HFFc6 (cell line): ENCODE measurements around the gene PRMT7. TPM values are rescaled to one million over a fixed set of nuclear protein-coding genes. Genes with fewer than 3 reads are reported as not detected.

Experiments used
- DNase-seq: peaks from one replicate; pipeline ENCODE4 v3.0.0-alpha.2; 2018
- H3K27ac Mint-ChIP-seq: 2 replicates; pipeline ENCODE4 v1.8.0; 2020; ENCODE audit warnings: mild to moderate bottlenecking, mixed read lengths
- H3K27me3 Mint-ChIP-seq: 2 replicates; pipeline ENCODE4 v1.8.0; 2021; ENCODE audit warnings: mild to moderate bottlenecking, moderate library complexity, mixed read lengths; ENCODE audit not compliant: insufficient read depth
- H3K36me3 Mint-ChIP-seq: 2 replicates; pipeline ENCODE4 v1.8.0; 2021; ENCODE audit warnings: low read depth, mixed read lengths
- H3K4me1 Mint-ChIP-seq: 2 replicates; pipeline ENCODE4 v1.8.0; 2020; ENCODE audit warnings: low read depth, mixed read lengths
- H3K4me3 Mint-ChIP-seq: 2 replicates; pipeline ENCODE4 v1.8.0; 2020; ENCODE audit warnings: mild to moderate bottlenecking, moderate library complexity, mixed read lengths
- H3K9me3 Mint-ChIP-seq: 2 replicates; pipeline ENCODE4 v1.8.0; 2020; ENCODE audit warnings: mild to moderate bottlenecking, mixed read lengths
- total RNA-seq, 6 experiments: library from RNA; stranded (reverse); fragmentation: NEBNext Ultra II Directional; extraction: Animal tissue kit (Norgen Biotek cat#: 25700); gene quantifications; 2 replicates in 1 of 6; 3 replicates in 5 of 6; pipeline ENCODE4 v1.2.3, GENCODE V29; 2021
- TF ChIP-seq, protein P1 (sequence below): fragments of 200-600 bp; sonication (generic); IDR thresholded peaks from 2 replicates; pipeline ENCODE4 v1.5.0; 2021; ENCODE audit warnings: antibody characterized with exemption, mild to moderate bottlenecking

Gene PRMT7
- total RNA-seq, 6 experiments from 2014 or later: 32.1 to 37.7 (median 36.4) TPM

DNA sequence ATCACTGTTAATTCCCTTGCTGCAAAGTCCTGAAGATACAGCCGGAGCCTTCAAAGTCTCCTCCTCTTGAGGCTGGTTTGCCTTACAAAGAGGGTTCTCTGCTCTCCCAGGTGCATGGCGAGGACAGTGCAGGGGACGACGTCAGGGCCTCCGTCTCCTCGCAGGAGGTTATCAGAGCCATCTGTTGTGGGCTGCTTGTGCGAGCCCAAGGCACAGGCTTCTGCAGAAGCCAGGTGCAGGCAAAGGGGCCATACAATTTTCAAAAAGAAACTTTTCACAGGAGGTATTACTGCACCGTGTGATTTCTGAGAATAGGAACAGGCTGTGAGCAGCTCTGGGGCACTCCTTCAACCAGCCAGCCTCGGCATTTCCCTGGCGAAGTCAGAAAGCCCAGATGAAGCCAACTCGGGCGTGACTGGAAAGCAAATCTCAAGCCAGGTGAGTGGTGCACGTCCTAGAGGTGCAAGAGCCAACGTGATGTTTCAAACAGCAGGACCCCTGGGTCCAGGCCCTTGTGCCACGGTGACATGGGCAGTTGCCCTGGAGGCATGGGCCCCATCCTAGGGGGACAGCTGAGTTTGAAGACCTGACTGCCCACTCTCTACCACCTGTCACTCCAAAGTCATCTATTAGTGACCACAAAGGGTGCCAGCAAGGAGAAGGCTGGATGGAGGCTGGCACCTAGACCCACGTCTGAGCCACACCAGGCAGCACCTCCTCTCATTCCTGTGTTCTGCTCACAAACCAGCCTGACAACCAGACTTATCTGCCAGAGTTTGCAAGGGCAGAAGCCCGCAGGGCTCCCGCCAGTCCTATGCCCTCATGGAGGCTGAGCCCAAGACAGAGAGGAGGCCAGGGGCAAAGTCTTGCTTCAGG is 68.9 kb downstream of the PRMT7 start:
- no peak for DNase-seq
- Mint-ChIP-seq H3K36me3 (no peaks in the 10 kb centered on the region), H3K4me1 (no peaks in the 10 kb centered on the region), H3K4me3 (no peak overlapping the region), H3K27ac (no peak overlapping the region), H3K9me3 (no peaks in the 10 kb centered on the region), H3K27me3 (peaks cover 32% of the 10 kb centered on the region)
- TF ChIP-seq, protein P1, sequence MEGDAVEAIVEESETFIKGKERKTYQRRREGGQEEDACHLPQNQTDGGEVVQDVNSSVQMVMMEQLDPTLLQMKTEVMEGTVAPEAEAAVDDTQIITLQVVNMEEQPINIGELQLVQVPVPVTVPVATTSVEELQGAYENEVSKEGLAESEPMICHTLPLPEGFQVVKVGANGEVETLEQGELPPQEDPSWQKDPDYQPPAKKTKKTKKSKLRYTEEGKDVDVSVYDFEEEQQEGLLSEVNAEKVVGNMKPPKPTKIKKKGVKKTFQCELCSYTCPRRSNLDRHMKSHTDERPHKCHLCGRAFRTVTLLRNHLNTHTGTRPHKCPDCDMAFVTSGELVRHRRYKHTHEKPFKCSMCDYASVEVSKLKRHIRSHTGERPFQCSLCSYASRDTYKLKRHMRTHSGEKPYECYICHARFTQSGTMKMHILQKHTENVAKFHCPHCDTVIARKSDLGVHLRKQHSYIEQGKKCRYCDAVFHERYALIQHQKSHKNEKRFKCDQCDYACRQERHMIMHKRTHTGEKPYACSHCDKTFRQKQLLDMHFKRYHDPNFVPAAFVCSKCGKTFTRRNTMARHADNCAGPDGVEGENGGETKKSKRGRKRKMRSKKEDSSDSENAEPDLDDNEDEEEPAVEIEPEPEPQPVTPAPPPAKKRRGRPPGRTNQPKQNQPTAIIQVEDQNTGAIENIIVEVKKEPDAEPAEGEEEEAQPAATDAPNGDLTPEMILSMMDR: no peak

DNA sequence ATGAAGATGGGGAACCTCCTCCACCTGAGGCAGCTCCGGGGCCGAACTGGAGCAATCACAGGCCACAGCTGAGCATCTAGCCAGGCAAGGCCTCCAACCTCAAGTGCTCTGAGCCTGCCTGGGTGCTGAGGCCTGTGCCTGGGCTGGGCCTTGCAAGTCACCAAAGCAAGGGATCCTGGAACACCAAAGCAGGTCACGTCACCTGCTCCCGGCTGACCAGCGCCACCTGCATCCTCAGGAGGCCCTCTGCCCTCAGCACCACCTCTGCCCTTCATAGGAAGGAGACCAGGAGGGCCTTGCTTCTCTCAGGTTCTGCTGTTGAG is 69.5 kb downstream of the PRMT7 start:
- Mint-ChIP-seq H3K4me3 (no peak overlapping the region), H3K27ac (no peak overlapping the region)

DNA sequence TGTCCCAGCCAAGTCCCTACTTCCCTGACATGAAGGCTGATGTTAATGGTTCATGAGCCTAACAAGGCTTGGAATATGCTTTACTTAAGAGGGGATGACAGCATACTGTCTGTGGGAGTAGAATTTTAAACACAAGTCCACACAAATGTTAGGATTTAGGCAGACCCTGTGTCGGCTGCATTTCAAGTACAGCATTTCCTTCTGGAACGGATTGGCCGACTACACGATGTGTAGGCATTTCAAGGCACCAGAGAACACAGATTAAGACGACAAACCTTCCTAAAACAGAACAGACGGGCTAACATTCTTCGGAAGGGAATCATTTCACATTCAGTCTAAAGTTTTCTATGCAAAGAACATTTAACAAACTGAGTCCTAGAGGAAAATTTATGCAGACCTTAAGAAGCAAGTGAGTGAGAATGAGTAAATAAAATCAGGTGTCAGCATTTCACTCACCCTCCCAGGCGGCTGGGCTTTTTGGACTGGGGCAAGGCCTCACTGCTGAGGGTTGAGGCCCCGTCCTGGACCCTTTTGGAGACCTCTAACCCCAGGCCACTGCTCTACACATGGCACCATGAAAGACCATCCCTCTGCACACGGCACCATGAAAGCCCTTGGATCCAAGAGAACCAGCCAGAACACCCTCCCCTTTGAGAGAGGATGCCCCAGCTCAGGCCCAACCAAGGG is 70.0 kb downstream of the PRMT7 start:
- no peaks in the 10 kb centered on the region for H3K36me3 Mint-ChIP-seq
- H3K4me3 Mint-ChIP-seq: no peak overlapping the region
- H3K4me1 Mint-ChIP-seq: no peaks in the 10 kb centered on the region
- TF ChIP-seq, protein P1: no peak
- no peak for DNase-seq
- no peaks in the 10 kb centered on the region for H3K9me3 Mint-ChIP-seq
- no peak overlapping the region for H3K27ac Mint-ChIP-seq
- H3K27me3 Mint-ChIP-seq: peaks cover 36% of the 10 kb centered on the region

More for the DNA sequence above, 69.5 kb downstream of the PRMT7 start:
- TF ChIP-seq, protein P1: no peak
- no peaks in the 10 kb centered on the region for H3K9me3 Mint-ChIP-seq
- H3K36me3 Mint-ChIP-seq: no peaks in the 10 kb centered on the region
- no peak for DNase-seq
- peaks cover 34% of the 10 kb centered on the region for H3K27me3 Mint-ChIP-seq
- H3K4me1 Mint-ChIP-seq: no peaks in the 10 kb centered on the region

DNA sequence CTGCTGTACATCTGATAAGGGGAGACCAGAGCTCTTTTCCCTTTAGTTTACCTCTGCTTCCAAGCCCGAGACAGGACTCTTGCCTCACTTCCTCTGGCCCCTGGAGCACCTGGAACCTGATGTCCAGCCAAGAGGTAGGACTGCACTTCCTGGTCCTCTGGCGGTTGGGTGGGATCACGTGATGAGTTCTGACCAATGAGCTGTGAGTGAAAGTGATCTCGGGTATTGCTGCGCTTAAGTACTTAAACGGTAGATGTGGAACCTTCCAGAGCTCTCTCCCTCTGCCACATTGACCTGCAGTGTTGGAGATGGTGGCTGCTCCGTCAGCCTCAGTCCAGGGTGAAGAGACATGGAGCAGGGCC is 70.5 kb downstream of the PRMT7 start:
- Mint-ChIP-seq H3K27ac (no peak overlapping the region), H3K4me3 (no peak overlapping the region), H3K36me3 (no peaks in the 10 kb centered on the region), H3K4me1 (no peaks in the 10 kb centered on the region), H3K27me3 (peaks cover 34% of the 10 kb centered on the region), H3K9me3 (no peaks in the 10 kb centered on the region)
- TF ChIP-seq, protein P1: no peak
- DNase-seq: no peak

DNA sequence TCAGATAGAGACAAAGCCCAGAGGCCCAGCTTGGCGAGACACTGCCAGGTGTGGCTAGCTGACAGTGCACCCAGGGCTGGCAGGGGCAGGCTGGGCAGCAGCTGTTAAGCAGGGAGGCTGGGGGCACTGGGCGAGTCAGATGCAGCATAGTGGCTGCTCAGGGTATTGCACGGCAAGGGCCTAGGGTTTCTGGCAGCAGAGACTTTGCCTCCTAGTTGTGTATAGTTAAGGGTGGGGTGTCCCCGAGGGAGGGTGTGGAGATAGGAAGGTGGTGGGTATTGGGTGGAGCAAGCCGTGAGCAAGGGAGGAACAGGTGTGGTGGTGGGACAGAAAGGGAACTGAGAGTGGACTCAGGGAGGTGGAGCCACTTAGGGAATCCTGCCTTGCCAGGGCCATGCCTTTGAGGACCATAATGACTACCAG is 71.5 kb downstream of the PRMT7 start:
- Mint-ChIP-seq H3K9me3 (no peaks in the 10 kb centered on the region), H3K4me1 (no peaks in the 10 kb centered on the region), H3K36me3 (no peaks in the 10 kb centered on the region), H3K27me3 (peaks cover 33% of the 10 kb centered on the region), H3K4me3 (no peak overlapping the region), H3K27ac (no peak overlapping the region)
- TF ChIP-seq, protein P1: peak; percentile 67
- DNase-seq: no peak
